Fibroblast of lung (primary cell): Measurements from ENCODE around the gene KRTAP3-2.

Experiments
- CTCF ChIP-seq, 2 donors: IDR thresholded peaks in 1 of 2; conservative IDR thresholded peaks in 1 of 2; 1 replicate in 1 of 2; 2 replicates in 1 of 2; pipeline ENCODE4 v1.5.1; 2011 to 2012; ENCODE audit warnings: low read length in 2 of 2, control low read depth in 1 of 2, inconsistent platforms in 1 of 2, low read depth in 1 of 2, mild to moderate bottlenecking in 1 of 2
- EZH2 ChIP-seq: IDR thresholded peaks from 2 replicates; pipeline ENCODE4 v1.5.1; 2012; ENCODE audit warnings: low read length, control low read depth, mild to moderate bottlenecking; ENCODE audit errors: missing control alignments

GRCh38 chr17:41008811-41009210, 9.1 kb upstream of the KRTAP3-2 start, which contains the start of gene KRTAP3-1:
- TF ChIP-seq CTCF (conservative IDR thresholded peaks at IDR 0.05 in 1 of 2, IDR thresholded peaks at IDR 0.05 in 1 of 2; ENCODE audit: low read depth in 1 of 2, low read length in 2 of 2) (no peak), EZH2 (no peak)
